Adrenal gland (tissue), 12 donors: Measurements from ENCODE around the gene INSR. TPM values are rescaled to one million over a fixed set of nuclear protein-coding genes. Genes with fewer than 3 reads are reported as not detected.

Experiments
- DNase-seq, 7 donors: peaks; one replicate each; pipeline ENCODE4 v3.0.0-alpha.2; 2019 to 2020
- H3K27ac ChIP-seq, 5 donors: fragments of 200-600 bp; sonication (generic) in 4 of 5; 1 replicate in 3 of 5; 2 replicates in 2 of 5; pipeline versions ENCODE4 v1.5.1 to v1.8.0; 2016 to 2020; ENCODE audit warnings: mild to moderate bottlenecking in 1 of 5
- H3K27me3 ChIP-seq: fragments of 200-600 bp; 2 replicates; pipeline ENCODE4 v1.8.0; 2021
- H3K36me3 ChIP-seq, 2 donors: fragments of 200-600 bp; replicated peaks in 1 of 2; 1 replicate in 1 of 2; 2 replicates in 1 of 2; pipeline versions ENCODE4 v1.5.1 to v1.8.0; 2018 to 2022
- H3K4me1 ChIP-seq, 2 donors: fragments of 200-600 bp; replicated peaks in 1 of 2; 1 replicate in 1 of 2; 2 replicates in 1 of 2; pipeline versions ENCODE4 v1.5.1 to v1.8.0; 2018 to 2021
- H3K4me3 ChIP-seq, 4 donors: fragments of 200-600 bp; sonication (generic) in 3 of 4; one replicate each; pipeline ENCODE4 v1.5.1; 2016 to 2018
- H3K9me3 ChIP-seq, 3 donors: fragments of 200-600 bp; sonication (generic) in 1 of 3; replicated peaks in 1 of 3; 1 replicate in 2 of 3; 2 replicates in 1 of 3; pipeline versions ENCODE4 v1.5.1 to v1.8.0; 2016 to 2021
- POLR2A ChIP-seq, 2 donors: fragments of 450-650 bp; IDR thresholded peaks; one replicate each; pipeline ENCODE4 v1.6.1; 2017; ENCODE audit warnings: antibody characterized with exemption in 2 of 2, mild to moderate bottlenecking in 2 of 2, moderate library complexity in 1 of 2
- WGBS, 4 donors: extraction: QIAGEN DNeasy Blood & Tissue Kit in 2 of 4; methylation state at CpG; one replicate each; pipeline versions ENCODE4 v1.1.5 to v1.1.7; 2013 to 2017; 5-methylcytosine and 5-hydroxymethylcytosine counted together
- intact Hi-C, 2 donors: fragments of 100-400 bp; cut with DNase I; formaldehyde crosslinking; loops; one replicate each; pipeline versions ENCODE4 v1.14.1 to v1.15.0; 2022 to 2023
- polyA plus RNA-seq, 3 donors: library from polyadenylated mRNA; stranded (reverse); fragments of 200-250 nt in 2 of 3; fragments of 350-450 nt in 1 of 3; fragmentation: Illumina TruSeq in 1 of 3; extraction: RNeasy Lipid Tissue Mini Kit (QIAGEN cat#74804) in 1 of 3; gene quantifications; one replicate each; pipeline ENCODE4 v1.2.3, GENCODE V29; 2013 to 2014
- total RNA-seq, 9 donors: library from RNA; depleted of rRNA in 4 of 9; stranded (reverse); fragments of >200 nt in 4 of 9; fragments of 120-200 nt in 1 of 9; fragmentation: NEBNext Ultra II Directional in 1 of 9; extraction: Animal tissue kit (Norgen Biotek cat#: 25700) in 1 of 9; gene quantifications; one replicate each; pipeline versions ENCODE4 v1.1.0 to v1.2.4, GENCODE V29; 2013 to 2023
- TF ChIP-seq, protein P1 (sequence below), 6 experiments: fragments of 450-650 bp in 4 of 6; fragments of 200-600 bp in 2 of 6; sonication (generic) in 1 of 6; IDR thresholded peaks; 1 replicate in 5 of 6; 2 replicates in 1 of 6; pipeline versions ENCODE4 v1.5.1 to v1.8.0; 2016 to 2021; ENCODE audit warnings: antibody characterized with exemption in 6 of 6, mild to moderate bottlenecking in 2 of 6, moderate library complexity in 1 of 6
- donor health status: healthy with polysubstance abuse.
- donor health status: Bipolar disorder and iron deficiency.
- donor health status: DM: yes; HTN: yes; CAD: no.
- donor health status: DM: no; HTN: no; CAD: no.
- donor health status: DM: no; HTN: no; CAD: no.
- donor health status: DM: yes; HTN: yes; CAD: no.

INSR gene
- total and polyA plus RNA-seq, 12 donors = 19.0 to 327 (median 99.9) TPM

DNA sequence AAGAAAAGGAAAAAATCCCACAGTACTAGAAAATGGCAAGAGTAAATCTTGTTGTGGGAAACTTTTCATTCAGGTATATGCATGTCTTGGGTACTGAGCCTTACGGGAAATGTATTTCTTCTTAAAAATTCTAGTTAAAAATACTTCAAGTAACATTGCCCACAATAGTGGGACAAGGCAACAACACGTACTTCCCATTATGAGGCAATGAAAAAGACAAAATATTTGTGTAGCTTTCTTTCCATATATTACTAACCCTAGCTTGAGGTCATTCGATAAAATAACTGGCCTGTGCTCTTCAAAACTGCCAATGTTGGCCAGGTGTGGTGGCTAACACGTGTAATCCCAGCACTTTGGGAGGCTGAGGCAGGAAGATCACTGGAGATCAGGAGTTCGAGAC, 99.2 kb downstream of the INSR start:
- Histone ChIP-seq H3K9me3 (no peaks in the 10 kb centered on the region), H3K4me3 (no peak overlapping the region), H3K36me3 (no peaks in the 10 kb centered on the region), H3K4me1 (peaks cover 15 to 49% of the 10 kb centered on the region in 2 donors), H3K27ac (peak overlapping the region in 2 of 5 donors; percentile 23 to 96), H3K27me3 (no peaks in the 10 kb centered on the region)
- 90 to 94% (median 93%) methylated on average over 4 to 5 of the region's 5 CpGs for WGBS, 4 donors
- TF ChIP-seq, protein P1, sequence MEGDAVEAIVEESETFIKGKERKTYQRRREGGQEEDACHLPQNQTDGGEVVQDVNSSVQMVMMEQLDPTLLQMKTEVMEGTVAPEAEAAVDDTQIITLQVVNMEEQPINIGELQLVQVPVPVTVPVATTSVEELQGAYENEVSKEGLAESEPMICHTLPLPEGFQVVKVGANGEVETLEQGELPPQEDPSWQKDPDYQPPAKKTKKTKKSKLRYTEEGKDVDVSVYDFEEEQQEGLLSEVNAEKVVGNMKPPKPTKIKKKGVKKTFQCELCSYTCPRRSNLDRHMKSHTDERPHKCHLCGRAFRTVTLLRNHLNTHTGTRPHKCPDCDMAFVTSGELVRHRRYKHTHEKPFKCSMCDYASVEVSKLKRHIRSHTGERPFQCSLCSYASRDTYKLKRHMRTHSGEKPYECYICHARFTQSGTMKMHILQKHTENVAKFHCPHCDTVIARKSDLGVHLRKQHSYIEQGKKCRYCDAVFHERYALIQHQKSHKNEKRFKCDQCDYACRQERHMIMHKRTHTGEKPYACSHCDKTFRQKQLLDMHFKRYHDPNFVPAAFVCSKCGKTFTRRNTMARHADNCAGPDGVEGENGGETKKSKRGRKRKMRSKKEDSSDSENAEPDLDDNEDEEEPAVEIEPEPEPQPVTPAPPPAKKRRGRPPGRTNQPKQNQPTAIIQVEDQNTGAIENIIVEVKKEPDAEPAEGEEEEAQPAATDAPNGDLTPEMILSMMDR (IDR thresholded peaks at IDR 0.05) = no peak
- TF ChIP-seq POLR2A (IDR thresholded peaks at IDR 0.05) = no peak
- intact Hi-C loops = loop anchor here in 1 of 2 donors (5.0 to 10.0 kb wide), 2 partner anchors 50 to 97 kb away; partner anchors contain the start of gene INSR
- no peak for DNase-seq

DNA sequence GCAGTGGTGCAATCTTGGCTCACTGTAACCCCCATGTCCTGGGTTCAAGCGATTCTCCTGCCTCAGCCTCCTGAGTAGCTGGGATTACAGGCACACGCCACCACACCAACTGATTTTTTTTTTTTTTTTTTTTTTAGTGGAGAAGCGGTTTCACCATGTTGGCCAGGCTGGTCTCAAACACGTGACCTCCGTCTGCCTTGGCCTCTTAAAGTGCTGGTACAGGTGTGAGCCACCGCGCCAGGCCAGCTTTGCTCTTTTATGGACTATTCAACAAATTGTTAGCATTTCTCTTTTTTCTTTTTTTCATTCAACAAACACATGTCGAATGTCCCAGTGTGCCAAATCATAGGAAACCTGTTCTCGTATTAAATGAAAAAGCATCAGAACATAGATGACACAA, 99.6 kb downstream of the INSR start:
- H3K9me3 ChIP-seq = no peaks in the 10 kb centered on the region
- H3K27ac ChIP-seq = peak overlapping the region in 1 of 5 donors; percentile 96
- H3K4me1 ChIP-seq = peaks cover 13 to 44% of the 10 kb centered on the region in 2 donors
- H3K27me3 ChIP-seq = no peaks in the 10 kb centered on the region
- TF ChIP-seq POLR2A (IDR thresholded peaks at IDR 0.05) = no peak
- TF ChIP-seq, protein P1 (IDR thresholded peaks at IDR 0.05) = no peak
- no peak for DNase-seq
- no peak overlapping the region for H3K4me3 ChIP-seq
- WGBS, 4 donors = 85 to 94% (median 90%) methylated on average over 9 of the region's 9 CpGs
- no peaks in the 10 kb centered on the region for H3K36me3 ChIP-seq
- intact Hi-C loops = loop anchor here in 1 of 2 donors (10.0 kb wide), 1 partner anchor 50 kb away; no protein-coding TSS in a partner anchor

DNA sequence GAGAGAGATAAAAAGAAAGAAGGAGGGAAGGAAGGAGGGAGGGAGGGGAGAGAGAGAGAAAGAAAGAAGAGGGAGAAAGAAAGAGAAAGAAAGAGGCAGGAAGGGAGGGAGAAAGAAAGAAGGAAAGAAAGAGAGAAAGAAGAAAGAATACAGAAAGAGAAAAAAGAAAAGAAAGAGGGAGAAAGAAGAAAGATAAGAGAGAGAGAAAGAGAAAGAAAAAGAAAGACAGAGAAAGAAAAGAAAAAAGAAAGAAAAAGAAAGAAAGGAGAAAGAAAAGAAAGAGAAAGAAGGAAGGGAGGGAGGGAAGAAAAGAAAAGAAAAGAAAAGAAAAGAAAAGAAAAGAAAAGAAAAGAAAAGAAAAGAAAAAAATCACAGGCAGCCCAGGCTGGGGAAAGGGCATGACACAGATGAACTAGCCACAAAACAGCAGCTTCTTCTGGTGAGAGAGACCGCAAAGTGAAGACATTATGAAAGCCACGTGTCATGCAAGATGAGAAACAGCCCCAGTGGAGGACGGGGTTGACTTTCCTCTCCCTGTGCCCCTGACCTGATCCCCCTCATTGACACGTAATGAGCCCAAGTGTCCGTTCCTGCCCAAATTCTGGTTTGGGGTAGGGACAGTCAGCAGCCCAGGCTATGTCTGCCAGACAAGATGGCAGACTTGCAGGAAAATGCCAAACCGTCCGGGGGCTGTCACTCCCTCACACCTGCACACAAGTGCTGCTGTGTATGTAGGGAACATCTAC, 102.1 kb downstream of the INSR start:
- peaks cover 9 to 33% of the 10 kb centered on the region in 2 donors for H3K4me1 ChIP-seq
- WGBS, 4 donors = 22 to 55% (median 30%) methylated on average over 7 of the region's 7 CpGs
- H3K27ac ChIP-seq = peak overlapping the region in 3 of 5 donors; percentile 51 to 73 (median 64)

More for the DNA sequence above, 102.1 kb downstream of the INSR start:
- TF ChIP-seq, protein P1 (IDR thresholded peaks at IDR 0.05) = no peak
- TF ChIP-seq POLR2A (IDR thresholded peaks at IDR 0.05) = no peak
- H3K4me3 ChIP-seq = no peak overlapping the region
- DNase-seq = peak in 4 of 7 donors; percentile 41 to 56 (median 44)
- no peaks in the 10 kb centered on the region for H3K36me3 ChIP-seq
- intact Hi-C loops = loop anchor here in 1 of 2 donors (10.0 kb wide), 1 partner anchor 47 kb away; no protein-coding TSS in a partner anchor
- H3K27me3 ChIP-seq = no peaks in the 10 kb centered on the region
- no peaks in the 10 kb centered on the region for H3K9me3 ChIP-seq
